Lung microvascular endothelial cell (primary cell): Measurements from ENCODE around the gene KIAA0513. TPM values are rescaled to one million over a fixed set of nuclear protein-coding genes. Genes with fewer than 3 reads are reported as not detected.
A peak's percentile ranks its signal among the peaks of the same experiment; 100 is the strongest.

Experiments used
- DNase-seq, 2 donors: peaks; one replicate each; pipeline versions ENCODE4 v3.0.0 to v3.0.0-alpha.2; 2010; ENCODE audit warnings: low read depth in 2 of 2
- total RNA-seq: library from RNA; depleted of rRNA; stranded (reverse); fragments of >200 nt; gene quantifications from 2 replicates; pipeline ENCODE4 v1.2.1, GENCODE V29; 2014

KIAA0513 gene
- total RNA-seq, 1 donor from 2014 or later = 20.8 TPM

- peak in 1 of 2 donors; percentile 18 for DNase-seq
These were observed 61.1 kb downstream of the KIAA0513 start for GRCh38 chr16:85088570-85089199.

DNA sequence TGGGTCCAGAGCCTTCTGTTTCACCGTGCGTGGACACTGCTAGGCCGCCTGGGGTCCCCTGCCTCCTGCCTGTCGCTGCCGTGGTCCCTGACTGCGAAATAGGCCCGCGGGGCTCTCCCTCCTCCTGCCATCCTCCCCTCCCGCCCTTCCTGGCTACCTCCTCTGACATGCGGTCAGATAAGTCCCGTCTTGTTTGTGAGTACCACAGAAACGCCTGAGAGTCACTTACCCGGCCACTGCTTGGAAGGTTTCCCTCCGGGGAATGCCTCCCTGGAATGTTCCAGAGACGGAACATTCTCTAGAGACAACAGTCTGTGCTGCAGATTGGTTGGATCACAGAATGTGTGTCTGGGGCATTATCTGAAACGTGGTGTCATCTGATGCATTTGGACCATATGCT, 61.9 kb downstream of the KIAA0513 start:
- no peak for DNase-seq

DNA sequence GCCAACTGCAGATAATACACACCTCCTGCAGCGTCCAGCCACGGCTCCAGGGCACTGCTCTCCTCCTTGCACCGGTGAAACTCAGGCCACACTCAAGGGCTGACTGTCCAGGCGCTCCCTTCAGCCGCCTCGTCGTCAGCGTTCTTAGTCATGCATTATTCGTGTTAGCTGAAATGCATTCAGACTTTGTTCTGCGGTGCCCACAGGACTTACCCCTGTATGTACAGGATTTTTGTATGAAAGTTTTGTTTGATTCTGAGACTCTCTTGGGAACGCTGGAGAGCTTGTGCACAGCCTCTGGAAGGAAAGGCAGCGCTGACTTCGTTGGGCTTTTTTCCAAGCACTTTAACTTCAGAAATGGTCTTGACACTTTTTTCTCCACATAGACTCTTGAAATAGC, 62.6 kb downstream of the KIAA0513 start:
- DNase-seq = no peak

- peak in 1 of 2 donors; percentile 40 for DNase-seq
These were observed 63.4 kb downstream of the KIAA0513 start for GRCh38 chr16:85090873-85091521.

GRCh38 chr16:85091522-85091910, 63.9 kb downstream of the KIAA0513 start:
- no peak for DNase-seq

GRCh38 chr16:85092309-85092708, 64.7 kb downstream of the KIAA0513 start:
- DNase-seq = no peak

GRCh38 chr16:85092851-85093250, 65.3 kb downstream of the KIAA0513 start:
- DNase-seq = no peak

DNA sequence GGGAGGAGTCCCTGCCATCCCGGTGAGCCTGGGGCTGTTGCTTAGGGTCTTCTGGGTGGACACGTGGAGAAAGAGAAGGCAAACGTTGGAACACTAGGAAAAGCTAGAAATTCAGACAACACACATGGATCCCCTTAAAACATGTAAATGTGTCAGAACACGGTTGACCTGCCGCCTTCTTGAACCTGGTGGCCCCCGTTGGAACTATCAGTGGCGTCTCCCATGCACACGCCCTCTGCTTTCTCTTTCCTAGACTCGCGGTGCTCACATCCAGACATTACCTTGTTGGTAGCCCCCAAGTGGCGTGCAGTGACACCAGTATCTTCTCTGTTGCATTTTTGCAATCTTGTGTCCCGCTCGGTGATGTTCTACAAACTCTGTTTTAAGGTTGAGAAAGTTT, 66.1 kb downstream of the KIAA0513 start:
- DNase-seq = no peak

DNA sequence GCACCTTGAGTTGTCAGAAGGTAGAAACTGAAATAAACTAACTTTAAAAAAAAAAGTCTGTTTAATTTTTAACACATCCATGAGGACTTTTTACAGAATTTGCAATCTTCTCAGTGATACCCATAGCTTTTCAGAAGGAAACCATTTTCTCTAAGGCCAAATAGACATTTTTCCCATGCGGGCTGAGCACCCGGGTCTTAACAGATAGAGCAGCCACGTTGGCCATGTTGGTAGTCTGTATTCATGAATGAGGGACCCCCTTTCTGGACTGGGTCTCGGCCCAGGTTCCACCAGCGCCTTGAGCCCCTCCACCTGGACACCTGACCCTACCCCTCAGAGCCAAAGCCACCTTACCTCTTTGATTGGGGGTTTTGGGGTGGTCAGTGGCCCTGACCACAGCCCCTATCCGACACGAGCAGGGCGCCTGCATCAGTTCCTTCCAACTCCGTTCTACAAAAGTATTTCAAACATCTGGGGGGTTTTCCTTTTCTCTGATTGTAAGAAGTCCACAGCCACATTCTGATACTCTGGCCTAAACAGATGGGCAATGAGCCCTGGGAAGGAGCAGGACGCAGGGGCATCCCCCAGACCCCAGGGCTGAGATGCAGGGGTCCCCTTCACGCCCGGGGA, 66.7 kb downstream of the KIAA0513 start:
- no peak for DNase-seq

DNA sequence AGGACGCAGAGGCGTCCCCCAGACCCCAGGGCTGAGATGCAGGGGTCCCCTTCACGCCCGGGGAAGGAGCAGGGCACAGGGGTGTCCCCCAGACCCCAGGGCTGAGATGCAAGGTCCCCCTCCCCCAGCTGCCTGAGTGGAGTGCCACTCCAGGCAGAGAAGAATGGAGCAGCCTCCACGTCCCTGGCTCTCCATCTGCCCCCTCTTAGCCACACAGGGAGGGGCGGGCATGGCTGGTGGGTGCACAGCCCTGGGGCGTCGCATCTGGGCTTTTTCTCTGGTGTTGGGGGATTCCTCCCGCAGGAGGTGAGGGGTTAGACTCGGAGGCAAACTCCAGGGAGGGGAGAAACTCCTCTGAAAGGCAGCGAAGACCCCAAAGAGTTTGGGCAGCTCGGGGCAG, 67.2 kb downstream of the KIAA0513 start:
- DNase-seq = no peak

DNA sequence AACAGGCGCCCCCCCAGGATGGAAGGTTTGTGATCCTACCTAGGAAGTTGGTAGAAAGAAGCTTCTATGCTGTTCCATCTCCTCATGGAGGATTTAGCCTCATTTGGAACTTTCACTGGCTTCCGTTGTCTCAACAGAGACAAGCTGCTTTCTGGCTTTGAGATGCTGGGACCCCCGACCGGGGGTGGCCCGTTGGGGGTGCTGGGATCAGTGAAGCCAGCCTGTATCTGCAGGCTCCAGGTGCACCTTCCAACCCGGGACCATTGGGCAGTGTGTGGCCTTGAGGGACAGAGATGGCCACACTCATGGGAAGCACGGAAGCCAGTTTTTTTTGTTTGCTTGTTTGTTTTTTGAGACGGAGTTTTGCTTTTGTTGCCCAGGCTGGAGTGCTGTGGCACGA, 69.3 kb downstream of the KIAA0513 start:
- DNase-seq = no peak

DNA sequence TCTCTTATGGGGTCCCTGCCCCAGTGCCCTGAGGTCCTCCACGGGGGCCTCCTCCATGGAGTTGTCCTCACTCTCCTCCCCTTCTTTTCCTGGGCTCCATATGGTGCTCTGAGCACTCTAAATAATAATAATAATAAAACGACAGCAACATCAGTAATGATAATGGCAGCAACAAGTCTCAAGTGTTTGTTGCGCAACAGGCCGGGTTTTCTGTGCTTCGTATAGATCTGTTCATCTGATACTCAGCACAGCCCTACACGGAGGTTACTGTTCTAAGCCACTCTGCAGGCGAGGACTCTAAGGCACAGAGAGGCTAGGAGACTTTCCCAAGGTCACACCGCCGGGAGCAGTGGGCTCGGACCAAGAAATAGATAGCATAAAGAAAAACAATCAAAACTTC, 71.0 kb downstream of the KIAA0513 start:
- DNase-seq = no peak

- DNase-seq = no peak
These were observed 72.7 kb downstream of the KIAA0513 start for GRCh38 chr16:85100265-85100664.

DNA sequence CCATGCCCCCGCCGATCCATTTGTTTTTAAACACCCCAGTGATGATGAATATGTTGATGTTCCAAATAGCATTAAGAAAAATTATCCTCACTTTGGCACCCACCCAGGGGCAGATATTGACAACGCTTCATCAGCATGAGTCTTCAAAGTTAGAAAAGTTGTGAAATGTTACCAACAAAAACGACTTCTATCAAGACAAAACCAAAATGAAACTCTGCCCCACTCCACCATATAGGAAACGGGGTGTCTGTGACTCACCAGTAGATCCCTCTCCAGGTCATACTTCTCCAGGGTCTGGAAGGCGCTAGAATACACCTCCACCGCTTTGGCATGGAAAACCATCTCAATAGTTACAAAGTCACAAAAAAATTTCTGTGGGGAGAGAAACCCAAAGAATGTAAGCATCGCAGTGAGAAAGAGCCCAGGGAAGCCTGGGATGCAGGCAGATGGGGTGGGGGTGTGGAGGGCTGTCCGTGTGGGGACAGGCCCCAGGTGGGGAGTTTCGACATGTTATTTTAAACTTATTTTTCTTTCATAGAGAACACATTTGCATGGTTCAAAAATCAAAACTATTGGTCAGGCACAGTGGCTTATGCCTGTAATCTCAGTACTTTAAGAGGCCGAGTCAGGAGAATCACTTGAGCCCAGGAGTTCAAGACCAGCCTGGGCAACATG, 74.5 kb downstream of the KIAA0513 start:
- DNase-seq = no peak

- no peak for DNase-seq
These were observed 75.8 kb downstream of the KIAA0513 start for GRCh38 chr16:85103114-85104079.

DNA sequence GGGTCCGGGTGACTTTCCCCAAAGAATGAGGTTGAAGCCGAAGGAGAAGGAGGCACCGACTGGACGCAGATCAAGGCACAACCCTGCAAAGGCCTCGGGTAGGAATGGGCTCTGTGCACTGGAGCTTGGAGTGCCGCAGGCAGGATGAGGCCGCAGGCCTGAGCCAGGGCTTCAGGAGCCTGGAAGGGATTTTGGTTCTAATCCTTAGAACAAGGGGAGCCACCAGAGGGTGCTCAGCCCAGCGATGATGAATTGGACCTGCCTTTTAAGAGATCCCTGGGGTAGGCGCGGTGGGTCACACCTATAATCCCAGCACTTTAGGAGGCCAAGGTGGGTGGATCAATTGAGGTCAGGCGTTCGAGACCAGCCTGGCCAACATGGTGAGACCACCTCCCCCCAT, 76.6 kb downstream of the KIAA0513 start:
- no peak for DNase-seq

DNA sequence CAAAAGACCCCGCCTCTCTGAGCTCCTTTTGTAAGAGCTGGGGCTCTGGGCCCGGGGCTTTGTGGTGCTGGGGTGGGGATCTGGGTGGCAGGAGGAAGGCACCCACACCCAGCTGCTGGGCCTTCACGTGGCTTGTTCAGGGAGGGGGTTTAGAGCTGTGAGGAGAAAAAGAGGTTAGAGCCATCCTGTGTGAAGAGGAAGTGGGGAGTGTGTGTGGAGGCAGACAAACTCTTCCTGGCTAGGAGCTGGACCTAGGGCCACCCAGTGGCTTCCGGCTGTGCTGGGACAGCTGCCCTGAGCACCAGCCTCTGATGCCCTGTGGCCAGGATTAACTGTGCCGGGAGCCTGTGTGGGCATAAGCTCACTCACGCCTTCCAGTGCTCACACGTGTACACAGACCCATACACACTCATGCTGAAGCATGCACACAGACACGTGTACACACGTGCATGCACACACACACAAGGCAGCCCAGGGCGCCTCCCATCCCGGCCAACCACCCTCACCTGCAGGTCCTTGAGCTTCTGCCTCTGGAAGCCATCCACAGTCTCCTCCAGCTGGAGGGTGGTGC, 77.3 kb downstream of the KIAA0513 start:
- DNase-seq = no peak

GRCh38 chr16:85105475-85105874, 77.9 kb downstream of the KIAA0513 start:
- DNase-seq = no peak

- no peak for DNase-seq
These were observed 79.5 kb downstream of the KIAA0513 start for GRCh38 chr16:85107083-85107482.

DNA sequence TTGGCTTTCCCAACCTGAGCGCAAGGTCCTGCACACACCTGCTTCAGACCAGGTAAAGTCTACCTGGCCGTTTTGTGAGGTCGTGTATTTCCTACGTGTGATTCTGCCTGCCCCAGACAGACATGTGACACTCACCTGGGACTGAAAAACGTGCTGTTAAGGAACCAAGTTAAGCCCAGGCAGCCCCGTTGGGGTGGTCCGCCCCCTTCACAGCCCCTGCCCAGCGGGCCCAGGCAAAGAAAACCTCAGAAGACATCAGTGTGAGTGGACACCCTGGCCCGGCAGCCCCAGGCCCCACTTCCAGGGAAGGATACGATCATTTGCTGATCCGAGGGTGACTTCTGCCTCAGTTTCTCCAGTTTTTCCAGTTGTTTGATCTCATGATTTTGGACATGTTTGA, 79.9 kb downstream of the KIAA0513 start:
- DNase-seq = no peak

- no peak for DNase-seq
These were observed 82.5 kb downstream of the KIAA0513 start for GRCh38 chr16:85110105-85110504.
